Activated CD8-positive, alpha-beta memory T cell treated with anti-CD3 and anti-CD28 coated beads, Interleukin-2, amount 50 U/mL, for 4 hours (primary cell): ENCODE results near the gene LHFPL6.

Source experiments
- DNase-seq: peaks from one replicate; pipeline ENCODE4 v3.0.0-alpha.2; 2020

LHFPL6 gene

DNA sequence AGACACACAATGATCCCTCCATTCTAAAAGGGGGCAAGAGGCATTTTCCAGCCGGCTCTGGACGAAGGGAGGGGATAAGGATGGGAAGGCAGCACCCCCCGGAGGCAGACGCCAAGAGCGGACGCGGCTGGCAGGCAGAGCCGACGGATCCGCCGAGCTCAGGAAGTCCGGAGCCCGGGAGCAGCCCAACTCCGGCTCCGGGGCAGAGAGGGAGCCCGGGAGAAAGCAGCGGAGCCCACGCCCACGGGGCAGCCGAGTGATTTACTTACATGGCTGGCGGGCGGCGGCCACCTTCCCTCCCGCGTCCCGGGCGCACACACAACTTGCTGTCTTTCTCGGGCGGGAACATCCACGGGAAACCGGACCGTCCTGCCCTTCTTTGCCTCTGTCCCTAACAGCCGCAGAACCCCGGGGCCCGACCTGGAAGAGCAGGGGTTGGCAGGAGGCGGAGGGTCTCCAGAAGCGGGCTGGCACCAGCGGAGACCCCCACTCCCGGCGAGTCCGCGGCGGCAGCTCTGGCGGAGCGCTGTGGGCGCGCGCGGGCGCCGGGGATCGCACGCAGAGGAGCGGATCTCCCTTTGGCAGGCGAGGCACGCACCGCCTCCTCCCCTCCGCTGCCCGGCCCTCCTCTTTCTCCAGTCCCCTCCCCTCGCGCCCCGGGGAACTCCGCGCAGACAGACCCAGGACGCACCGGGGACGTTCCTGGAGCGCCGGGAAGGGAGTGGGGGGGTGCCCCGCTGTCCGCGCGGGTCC, at the start of gene LHFPL6:
TSS of gene LHFPL6 (minus strand) at position 580 of the 753 bp plus-strand sequence.
- DNase-seq, result peak; percentile 30

DNA sequence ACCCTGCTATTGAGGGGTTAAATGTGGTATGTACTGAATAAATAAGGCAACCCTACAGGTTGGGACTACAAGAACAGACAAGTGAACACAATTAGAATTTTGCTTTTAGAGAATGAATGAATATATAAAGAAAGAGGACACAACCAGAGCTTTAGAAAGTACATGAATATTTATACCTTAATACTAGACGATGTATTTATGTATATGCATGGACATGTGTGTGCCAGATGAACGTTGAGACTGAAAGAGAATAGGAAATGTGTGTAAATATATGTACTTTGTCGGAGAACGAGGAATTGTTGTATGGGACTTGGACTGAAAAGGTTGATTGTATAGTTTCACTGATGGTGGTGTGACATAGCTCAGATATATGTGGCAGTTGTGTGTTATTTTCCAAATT, 43.1 kb upstream of the LHFPL6 start:
- no peak for DNase-seq

DNA sequence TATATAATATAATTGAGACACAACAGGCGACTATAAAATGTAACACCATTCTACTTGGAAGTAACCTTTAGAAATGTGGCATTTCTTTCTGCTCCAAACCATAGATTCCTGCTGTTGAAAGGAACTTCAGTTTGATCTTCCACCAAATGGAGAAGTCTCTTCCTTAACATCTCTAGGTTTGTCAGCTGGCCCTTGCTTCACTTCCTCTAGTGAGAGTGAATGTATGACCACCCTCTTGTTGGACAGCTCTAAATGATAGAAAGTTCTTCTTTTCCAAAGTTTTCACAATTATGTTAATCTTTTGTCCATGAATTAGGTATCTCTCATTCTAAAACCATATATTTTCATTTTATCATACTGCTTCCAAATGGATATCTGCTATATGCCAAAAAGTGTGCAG, 38.7 kb upstream of the LHFPL6 start:
- no peak for DNase-seq

DNA sequence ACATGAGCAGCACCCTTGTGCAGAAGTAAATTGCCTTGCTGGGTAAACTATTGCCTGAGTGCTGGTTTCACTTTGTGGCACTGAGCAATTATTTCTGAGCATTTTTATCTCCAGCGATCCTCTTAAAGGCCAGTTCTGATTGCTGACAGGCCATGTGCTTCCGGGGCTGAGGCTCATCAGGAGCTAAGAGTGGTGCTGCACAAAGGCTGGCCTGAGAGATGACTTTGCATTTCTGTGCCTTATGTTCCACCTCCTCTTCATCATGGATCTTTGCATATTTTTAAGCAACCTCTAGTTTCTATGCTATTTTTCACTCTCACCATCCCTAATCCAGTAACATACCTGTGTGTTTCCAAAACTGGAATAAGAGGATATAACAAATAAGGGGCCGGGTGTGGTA, 34.9 kb upstream of the LHFPL6 start:
- no peak for DNase-seq

DNA sequence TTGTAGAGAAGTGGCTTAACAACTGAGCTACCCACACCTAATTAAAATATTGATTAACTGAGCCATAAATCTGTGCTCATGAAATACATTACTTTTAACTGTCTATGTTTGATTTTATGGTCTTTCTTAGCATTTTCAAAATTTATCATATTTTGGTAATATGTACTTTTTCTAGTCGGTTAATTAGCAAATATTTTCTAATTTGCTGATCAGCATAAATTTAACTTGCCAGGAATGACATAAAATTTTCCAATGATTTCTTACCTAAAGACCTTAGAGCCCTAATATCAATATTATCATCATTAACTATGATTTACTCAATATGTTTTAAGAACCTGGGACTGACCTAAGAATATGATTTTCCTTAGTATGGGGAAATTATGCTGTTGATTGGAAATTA, 32.6 kb upstream of the LHFPL6 start:
- no peak for DNase-seq

DNA sequence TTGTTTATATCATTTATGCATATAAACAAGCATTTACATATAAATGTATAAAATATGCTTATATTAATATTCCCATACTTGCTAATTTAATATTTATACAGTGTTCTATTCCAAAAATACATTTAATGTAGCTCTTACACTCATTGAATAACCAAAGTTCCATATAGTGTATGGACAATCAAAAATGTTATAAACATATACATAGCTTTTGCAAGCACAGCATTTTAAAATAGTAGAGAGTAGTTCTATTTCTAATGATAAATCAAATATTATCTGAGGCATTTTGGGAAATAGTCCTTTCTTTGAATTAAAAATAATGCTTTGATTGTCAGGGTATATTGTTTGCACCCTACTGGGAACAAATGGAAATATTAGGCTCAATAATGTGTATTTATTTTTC, 30.0 kb upstream of the LHFPL6 start:
- DNase-seq, result no peak

DNA sequence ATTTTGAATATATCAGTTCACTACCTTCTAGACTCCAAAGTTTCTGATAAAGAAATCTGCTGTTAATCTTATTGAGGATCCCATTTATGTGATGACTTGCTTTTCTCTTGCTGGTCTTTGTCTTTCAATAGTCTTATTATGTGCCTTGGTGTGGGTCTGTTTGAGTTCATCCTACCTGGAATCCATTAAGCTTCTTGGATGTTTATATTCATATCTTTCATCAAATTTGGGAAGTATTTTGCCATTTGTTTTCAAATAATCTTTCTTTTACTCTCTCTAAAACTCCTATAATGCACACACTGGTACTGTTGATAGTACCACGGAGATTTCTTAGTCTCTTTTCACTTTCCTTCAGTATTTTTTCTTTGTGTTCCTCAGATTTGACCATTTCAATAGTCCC, 28.3 kb upstream of the LHFPL6 start:
- DNase-seq, result no peak

DNA sequence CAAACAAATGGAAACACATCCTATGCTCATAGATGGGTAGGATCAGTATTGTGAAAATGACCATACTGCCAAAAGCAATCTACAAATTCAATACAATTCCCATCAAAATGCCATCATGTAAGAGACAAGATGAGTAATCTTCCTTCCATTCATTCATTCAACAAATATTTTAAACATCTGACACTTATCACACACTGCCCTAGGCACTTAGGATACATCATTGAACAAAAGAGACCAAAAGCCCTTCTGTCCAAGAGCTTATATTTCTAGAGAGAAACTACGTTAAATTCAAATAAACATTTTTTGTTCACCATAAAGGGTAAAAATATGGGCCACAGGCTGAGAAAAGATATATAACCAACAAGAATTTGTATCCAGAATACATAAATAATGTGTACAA, 20.5 kb upstream of the LHFPL6 start:
- DNase-seq, result no peak

DNA sequence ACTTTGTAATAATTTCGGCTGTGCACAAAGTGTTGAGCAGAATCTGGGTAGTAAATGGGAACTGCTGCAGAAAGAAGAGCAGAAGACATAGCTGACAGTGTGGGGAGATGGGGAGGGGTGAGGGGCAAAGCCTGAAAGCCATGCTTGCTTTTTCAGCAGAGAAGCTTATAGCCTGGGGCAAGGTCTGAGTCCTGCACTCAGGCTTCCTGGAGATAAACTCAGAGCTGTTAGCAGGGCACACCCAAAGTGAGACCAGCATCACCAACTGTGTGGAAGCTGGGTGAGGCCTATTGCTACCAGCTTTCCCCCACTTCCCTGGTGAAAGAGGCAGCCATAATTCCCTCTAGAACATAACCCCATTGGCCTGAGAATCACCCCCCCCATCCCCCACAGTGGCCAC, 15.6 kb upstream of the LHFPL6 start:
- DNase-seq, result no peak

DNA sequence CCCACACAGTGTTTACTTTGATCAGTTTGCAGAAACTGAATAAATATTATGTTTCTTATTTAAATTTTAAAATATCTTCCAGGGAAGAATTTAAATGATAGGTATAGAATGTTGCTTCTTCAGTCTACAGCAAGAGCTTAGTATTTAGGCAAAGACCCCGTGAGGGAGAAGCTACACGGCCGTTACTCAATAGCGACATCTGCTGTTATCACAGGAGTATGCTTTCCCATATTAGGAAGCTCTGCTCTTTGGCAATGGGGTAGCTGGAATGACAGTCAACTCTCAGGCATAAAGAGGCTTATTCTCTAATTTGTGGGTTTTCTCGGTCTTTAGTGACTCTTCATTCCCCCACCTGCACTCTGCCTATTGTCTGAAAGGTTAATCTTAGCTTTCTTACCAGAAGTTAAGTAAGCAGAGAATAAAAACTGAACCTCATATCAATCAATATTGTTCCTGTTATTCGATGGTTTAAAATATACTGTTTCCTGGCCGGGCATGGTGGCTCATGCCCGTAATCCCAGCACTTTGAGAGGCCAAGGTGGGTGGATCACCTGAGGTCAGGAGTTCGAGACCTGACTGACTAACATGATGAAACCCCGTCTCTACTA, 13.2 kb upstream of the LHFPL6 start:
- DNase-seq, result peak; percentile 20

DNA sequence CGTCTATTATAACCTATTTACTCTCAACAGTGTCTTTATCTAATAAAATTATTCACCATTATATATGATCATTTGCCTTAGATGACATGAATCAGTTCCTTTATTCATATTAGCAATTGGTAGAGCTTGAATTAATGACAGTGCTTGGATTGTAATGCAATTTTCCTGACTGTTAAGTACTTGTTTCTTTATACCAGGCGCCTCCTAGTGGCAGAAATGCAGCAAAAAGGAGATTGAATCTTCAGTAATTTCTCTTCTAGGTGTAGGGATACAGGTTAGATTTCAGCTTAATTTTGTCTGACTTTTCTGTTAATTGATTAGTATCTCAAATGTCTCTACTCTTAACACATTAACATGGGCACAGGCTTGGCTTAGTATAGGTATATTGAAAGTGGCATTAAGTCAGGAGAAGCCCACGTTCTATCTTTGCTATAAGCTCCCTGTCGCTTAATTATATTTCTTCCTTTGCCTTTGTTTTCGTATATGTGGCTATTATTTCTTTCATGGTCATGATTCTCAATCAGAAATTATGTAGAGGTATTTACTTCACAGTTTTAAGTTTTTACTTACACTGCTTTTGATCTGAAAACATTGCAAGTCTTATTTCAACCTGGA, 9.1 kb upstream of the LHFPL6 start:
- peak; percentile 55 for DNase-seq

DNA sequence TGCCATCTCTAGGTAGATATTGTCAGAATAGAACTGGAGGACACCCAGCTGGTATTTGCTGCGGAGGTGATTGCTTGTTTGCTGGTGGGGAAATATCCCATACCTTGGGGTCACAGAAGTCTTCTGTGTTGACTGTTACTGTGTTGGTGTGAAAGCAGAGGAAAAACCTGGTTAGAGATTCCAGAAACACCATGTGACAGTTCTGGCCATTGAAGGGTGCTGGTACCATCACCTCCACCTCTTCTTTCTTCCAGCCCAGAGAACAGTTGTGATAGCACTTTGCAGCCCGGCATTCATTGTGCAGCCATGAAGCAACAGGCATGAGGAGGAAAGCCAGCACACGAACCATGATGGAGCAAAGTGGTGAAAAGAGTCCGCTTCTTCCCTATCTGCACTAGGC, 4.9 kb upstream of the LHFPL6 start:
- DNase-seq, result no peak

DNA sequence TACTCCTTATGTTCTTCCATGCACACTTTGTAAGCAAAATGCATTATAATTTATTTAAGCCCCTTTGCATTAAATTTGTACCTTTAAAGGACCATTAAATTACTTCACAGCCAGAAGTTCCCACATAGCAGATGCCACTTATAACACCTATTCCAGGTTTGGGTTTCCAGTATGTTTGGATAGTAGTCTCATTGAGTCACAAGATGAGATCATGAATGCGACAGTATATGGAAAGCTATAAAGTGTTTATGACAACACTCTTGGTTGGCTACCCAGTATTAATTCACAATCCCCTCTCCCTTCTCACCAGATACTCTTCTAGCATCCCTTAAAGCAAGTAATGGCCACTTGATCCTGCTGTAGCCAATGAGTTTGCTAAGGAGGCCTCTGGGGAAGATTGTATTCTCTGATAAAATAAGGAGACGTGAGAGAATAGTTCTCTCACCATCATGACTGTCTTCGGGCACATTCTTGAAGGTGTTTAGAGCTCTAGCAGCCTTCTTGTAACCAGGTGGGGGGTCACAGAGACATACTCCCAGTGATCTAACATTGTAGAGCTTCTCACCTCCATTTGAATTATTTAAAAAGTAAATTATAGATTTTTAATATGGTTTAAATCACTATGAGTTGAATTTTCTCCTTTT, 2.8 kb upstream of the LHFPL6 start:
- no peak for DNase-seq

DNA sequence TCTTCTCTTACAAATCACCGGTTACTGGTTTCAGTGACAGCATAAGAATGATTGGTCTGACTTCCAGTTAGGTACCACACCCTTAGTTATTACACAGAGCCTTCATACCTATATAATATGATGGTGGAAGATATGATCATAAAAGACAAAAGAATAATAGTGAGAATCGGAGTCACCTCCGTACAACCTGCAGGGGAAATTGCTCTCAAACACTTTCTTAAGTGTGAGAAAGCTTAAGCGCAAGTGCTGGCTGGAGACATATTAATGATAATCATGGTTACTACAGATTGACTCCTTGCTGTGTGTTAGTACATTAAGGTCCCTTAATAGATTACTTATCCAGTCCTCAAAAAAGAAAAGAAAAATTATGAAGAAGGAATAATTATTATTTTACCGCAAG, 1.8 kb upstream of the LHFPL6 start:
- no peak for DNase-seq

DNA sequence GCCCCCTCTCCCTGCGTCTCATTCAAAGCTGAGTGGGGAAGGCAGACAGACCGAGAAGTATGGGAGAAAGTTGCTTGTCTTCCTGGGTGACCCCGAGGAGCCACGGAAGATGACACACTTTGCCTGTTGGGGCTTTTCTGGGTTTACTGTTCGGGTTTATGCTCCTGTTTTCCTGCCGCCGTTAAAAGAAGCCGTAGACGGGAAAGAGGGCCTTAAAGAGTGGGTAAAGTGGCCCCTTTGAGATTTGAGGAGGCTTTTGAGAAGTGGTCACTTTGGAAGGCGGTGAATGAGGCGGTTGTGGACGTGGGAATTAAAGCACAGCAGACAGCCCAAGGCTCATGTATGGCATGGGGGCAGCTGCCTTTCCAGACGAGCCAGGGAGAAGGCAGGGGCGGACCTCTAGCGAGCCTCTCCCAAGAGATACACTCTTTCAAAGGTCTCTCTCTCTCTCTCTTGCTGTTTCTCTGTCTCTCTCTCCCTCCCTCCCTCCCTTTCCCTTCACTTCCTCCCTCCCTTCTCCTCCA, 493 bp upstream of the LHFPL6 start:
- DNase-seq, result no peak

DNA sequence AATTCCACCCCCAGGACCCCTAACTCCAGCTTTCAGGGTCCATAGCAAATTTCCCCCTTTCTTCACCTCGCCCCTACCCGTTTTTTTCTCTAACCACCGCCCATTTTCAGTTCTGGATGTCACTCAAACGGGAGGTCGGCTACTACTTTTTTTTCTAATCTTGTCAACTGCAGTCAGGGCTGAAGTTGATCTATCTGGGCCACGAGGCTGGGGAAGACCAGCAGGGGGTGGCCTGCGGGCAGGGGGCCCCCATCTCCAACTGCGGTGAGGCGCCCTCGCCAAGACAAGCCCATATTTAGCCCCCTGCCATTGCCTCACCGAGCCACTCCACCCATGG, 748 bp downstream of the LHFPL6 start:
- DNase-seq, result no peak

DNA sequence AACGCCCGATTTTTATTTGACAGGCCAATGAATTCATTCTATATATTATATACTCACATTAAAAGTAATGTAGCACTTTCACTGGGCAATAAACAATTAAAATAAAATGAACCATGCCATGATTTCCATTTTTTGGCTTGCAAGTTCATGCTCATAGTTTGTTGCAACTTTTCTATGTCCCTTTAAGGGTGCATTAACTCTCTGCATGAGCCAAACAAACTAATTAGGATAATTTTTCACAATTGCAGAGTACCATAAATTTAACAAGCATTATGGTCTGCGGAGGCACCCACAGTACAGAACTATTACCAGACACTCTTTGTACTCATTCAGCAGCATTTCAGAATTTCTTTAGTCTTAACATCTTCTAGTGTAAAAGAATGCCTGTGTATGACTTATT, 1.4 kb downstream of the LHFPL6 start:
- no peak for DNase-seq

DNA sequence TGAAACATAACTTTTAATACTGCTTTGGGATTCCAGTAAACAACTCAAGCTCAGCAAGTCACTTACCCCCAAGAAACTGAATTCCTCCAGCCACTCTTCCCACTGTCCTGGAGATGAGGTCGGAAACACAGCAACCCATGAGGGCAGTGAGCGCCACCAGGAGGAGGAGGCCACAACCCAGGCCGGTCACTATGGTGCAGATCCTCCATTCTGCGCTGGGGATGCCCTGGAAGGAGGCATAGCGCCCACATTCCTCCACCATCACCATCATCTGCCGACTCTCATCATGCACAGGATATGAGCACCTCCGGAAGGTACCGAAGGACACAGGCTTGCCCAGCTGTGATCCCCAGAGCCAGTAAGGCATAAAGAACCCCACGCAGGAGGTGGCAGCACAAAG, 2.2 kb downstream of the LHFPL6 start:
- DNase-seq, result no peak

DNA sequence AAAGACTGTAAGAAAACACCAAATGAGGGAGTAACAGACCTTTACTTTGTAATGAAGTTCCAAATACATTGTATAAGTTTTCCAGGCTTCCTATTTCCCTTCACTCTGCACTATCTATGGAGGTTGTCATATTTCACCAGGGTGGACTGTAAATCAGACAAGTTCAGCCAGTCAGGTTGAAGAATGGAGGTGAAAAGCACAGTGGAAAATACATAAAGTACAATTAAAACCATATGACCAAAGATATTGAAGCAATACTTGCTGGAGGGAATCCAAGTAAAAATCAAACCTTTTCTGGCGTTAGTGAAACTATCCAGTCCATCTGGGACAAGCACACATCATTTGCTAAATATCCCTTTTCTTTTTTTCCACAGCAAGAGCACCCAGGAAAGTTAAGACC, 3.2 kb downstream of the LHFPL6 start:
- no peak for DNase-seq

DNA sequence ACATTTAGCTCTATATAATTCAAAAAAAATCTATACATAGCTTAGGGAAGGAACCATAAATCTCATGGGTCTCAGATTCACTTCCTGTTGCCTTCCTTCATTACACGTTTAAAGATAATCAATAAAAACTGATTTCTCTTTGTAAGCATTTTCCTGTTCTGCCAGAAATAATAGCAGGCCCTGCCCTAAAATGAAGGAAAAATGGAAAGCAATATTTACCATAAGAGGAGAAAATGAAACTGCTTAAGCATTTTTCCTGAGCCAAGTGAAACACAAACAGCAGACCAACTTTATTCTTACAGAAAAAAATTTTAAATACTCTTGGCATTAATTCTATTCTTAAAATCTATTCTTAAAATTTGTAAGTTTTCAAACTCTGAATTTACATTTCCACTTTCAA, 4.0 kb downstream of the LHFPL6 start:
- DNase-seq, result no peak

DNA sequence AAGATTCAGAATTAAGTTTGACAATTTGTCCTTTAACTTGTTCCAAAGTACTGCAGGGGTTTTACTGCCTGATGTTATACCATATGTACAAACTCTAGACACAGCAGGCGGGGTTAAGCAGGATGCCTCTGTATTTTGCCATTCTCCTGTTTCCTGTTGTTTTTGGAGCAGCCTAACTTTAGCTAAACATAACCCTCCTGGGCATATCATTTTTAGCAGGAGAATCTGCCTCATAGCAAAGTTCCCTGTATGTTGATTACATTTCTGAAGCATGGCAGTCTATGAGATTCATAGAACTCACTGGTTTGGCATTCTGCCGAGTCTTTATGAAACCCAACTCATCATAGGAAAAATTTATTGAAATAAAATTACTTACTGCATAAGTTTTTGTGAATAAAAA, 5.2 kb downstream of the LHFPL6 start:
- DNase-seq, result no peak

DNA sequence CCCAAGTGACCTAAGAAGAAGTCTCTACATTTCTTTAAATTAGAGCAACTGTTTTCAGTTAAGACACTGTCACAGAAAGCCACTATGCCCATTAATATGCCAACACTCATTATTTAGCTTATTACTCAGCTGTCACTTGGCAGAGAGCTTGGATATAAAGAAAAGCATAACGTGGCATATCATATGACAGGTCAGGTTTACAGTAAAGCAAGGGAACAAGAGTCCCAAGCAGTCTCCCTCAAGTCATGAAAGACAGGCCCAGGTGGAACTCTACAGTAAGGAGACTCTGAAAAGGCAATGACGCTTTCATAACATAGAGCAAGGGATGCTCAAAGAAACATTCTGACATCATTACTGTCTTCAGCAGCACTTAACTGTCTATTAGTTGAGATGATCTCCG, 6.3 kb downstream of the LHFPL6 start:
- no peak for DNase-seq

DNA sequence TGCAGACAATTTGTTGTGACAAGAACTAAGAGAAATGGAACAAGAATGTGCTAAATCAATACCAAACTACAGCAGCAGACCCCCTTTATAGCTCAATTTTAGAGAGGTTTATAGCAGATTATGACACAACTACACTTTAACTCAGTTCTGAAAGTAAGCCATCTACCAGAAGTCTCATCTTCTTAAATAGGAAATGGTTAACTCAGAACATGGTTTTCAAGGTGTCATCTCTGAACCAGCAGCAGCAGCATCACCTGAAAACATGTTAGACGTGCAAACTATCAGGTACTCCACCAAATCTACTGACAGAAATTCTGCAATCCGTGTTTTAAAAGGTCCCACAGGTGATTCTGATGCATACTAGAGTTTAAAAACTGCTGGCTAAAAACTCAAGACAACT, 6.8 kb downstream of the LHFPL6 start:
- no peak for DNase-seq

DNA sequence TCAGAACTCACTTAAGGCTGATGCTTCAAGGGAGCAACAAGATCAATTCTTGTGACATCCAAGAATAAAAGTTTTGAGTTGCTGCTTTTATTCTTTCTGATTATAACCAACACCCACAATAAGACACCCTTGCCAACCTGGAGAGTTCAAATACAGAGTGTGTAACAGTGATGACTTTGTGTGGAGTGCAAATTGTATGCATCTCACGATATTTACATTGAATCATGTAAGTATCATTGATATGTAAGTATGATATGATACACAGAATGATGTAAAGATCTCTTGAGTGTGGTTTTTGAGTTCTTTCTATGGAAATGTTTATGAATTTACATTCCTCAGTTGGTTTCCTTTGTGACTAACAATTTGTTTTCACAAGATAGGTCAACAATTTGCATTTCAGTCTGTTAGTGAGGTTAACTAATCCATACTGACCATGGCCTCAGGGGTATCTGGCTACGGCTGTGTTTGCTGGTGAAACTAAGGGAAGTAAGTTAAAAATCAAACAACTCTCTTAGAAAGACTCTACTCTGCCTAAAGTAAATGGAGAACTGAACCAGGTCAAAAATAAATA, 12.4 kb downstream of the LHFPL6 start:
- no peak for DNase-seq
